ENCODE results near the gene RNF213.

RNF213 gene

DNA sequence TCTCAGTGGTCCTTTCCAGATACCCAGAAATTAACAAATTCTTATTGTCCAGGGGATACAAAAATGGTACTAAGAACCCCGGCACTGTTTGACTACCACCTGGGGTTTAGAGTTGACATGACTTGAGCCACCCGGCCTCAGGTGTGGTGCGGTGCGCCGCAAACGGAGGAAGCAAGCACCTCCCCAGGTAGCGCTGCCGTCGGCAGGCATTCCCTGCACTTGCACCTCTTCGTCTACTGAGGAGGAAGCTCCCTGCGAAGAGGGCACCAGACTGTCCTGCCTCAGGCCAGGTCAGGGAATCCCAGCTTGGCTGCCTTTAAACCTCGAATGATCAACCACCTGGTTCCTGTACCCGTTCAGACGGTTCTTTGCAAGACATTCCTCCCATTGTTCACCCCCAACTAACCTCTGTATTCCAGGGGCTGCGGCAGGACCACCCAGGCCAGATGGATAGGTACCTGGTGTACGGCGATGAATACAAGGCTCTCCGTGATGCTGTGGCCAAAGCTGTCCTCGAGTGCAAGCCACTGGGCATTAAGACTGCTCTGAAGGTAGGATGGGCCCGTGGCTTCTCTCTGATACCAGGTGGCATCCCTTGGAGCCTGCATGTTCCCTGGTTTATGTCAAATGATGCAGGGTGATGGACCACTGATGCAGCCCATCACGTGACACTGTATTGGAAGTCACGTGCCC is 113.5 kb downstream of the RNF213 start:
- no peak for DNase-seq (ENCODE audit: low spot score)

DNA sequence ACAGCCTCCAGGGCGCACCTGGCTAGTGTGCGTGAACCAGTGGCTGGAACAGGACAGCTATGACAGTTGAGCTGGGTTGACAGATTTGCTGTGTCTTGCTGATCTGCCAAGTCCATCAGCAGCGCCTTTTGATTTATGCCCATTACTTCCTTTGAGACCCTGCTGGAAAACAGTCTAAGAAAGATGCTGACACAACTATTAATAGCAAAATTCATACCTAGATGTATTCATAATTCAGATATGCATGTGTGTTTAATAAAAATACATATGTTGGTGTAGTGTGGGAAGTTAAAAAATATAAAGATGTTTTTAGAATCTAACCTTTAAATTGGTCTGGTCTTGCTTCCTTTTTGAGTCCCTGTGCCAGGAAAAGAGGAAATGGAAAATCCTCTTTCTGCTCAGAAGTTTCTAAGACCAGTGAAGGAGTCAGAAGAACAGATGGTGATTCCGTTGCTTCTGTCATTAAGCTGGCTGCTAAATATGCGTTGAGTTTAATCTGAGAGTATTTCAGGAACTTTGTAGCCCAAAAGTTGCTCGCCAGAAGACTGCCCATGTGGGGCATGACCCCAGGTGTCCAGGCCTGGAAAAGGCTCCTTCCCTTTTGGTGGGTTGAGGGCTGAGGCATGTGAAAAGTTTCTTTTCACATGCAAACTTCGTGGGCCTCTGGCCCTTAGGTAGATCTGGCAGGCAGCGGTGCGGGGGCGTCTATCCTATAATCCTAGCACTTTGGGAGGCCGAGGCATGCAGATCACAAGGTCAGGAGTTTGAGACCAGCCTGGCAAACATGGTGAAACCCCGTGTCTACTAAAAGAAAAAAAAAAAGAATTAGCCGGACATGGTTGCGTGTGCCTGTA is 114.3 kb downstream of the RNF213 start:
- no peak for DNase-seq (ENCODE audit: low spot score)

DNA sequence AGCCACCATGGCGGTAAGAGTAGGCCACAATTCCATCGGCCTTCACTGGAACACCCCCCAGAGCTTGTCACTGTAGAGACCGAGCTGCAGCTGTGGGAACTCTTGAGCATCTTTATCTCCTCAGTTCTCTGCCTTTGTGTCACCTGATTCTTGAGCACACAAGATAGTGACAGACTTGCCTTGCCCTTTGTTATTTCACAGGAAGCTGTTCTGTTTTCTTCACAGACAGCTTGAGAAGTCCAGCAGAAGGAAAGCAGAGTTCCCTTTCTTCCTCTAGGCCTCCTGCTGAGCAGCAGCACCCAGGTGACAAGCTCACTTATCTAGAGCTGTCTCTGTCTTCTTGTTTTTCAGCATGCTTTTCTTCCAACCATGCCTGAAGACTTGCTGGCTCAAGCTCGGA is 115.9 kb downstream of the RNF213 start:
- no peak for DNase-seq (ENCODE audit: low spot score)

DNA sequence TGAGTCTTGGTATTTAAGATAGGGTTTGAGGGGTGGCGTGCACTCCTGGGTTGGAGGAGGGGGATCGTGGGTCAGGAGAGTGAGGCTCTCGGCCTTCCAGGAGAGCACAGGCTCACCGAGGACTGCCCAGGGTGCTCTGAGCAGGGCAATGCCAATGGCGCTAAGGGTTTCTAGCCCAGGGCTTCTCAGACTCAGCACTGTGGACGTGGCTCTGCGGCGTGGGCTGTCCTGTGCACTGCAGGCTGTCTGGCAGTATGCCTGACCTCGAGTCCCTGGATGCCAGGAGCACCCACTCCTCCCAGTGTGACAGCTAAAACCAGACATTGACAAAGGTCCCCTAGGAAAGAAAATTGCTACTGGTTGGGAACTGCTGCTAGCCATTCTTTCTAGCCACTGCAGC is 117.1 kb downstream of the RNF213 start:
- no peak for DNase-seq (ENCODE audit: low spot score)

DNA sequence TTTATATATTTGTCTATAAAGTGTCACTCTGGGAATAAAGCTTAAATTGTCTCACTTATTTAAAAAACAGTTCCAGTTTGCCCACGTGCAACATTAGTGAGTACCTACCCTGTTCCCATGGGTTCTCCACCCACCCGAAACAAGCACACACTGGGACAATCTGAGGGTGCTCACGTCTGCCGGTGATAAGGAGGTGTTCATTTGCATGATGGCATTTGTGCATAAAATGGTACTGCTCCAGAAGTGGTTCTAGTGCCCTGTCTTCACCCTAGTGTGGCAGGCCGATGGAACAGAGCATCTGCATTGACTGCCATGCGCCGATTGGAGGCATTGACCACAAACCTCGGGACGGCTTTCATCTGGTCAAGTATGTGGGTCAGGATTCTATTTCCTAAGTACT is 118.7 kb downstream of the RNF213 start:
- DNase-seq (ENCODE audit: low spot score), result no peak

DNA sequence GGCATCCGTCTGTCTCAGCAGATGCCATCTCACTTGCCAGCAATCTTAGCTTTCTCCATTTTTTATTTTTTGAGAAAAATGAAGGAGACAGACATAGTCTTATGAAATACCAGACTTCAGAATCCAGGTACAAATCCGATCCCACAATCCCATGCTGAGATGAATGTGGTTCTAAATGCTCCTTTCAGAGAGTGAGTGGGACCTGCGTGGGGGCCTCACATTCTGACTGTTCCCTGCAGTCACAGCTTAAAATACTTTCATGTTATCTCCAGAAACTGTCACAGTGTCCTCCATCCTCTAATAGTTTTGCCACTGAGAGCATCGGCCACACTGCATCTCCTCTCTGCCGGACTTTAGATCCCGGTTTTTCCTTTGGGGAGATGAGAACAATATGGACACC is 119.4 kb downstream of the RNF213 start:
- DNase-seq (ENCODE audit: low spot score), result no peak

DNA sequence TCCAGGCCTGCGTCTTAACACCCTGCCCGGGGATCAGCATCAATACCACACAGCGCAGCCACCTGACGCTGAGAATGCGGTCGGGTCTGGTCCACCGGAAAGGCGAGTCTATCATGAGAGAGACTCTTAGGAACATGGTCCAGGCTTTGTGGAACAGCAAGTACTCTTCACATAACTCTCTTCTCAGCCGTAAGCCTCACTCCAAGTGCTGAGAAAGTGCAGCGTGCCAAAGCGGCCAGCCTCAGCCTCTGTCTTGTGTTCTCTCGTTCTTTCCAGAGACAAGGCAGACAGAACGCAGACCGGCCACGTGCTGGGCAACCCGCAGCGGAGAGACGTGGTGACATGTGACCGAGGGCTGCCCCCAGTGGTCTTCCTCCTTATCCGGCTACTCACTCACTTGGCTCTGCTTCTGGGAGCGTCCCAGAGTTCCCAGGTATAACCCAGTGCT is 119.9 kb downstream of the RNF213 start:
- DNase-seq (ENCODE audit: low spot score), result no peak

DNA sequence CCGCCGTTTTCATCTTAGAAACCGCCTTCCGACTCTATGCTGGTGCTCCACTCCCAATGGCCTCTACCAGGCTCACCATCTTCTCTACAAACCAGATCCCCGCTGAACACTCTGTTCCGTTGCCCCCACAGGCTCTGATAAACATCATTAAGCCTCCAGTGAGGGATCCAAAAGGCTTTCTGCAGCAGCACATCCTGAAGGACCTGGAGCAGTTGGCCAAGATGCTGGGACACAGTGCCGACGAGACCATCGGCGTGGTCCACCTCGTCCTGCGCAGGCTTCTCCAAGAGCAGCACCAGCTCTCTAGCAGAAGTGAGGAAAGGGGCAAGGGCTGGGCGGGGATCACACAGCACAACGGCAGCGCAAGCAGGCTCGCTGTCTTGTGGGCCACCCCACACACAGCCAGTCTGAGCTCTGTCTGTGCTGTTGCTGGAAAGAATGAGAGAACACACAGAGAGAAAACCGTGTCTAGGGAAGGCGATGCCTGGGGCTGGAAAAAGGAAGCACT is 120.8 kb downstream of the RNF213 start:
- DNase-seq (ENCODE audit: low spot score), result no peak

DNA sequence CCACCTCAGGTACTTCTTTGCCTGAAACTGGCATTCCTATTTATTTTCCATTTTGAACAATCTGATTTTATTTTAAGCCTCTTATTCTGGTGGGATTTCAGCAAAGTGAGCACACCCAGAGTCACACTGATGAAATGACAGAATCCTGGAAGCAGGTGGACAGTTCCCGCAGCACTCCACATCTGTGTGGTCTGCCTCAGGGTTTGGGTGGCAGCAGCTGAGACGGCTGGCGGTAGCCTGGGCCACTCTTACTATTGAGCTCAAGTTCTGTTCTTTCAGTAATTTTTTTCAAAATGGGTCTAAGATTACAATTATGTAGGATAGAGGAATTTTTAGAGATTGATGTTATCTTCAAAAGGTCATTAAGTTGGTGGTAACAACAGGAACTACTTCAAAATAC is 121.8 kb downstream of the RNF213 start:
- no peak for DNase-seq (ENCODE audit: low spot score)

DNA sequence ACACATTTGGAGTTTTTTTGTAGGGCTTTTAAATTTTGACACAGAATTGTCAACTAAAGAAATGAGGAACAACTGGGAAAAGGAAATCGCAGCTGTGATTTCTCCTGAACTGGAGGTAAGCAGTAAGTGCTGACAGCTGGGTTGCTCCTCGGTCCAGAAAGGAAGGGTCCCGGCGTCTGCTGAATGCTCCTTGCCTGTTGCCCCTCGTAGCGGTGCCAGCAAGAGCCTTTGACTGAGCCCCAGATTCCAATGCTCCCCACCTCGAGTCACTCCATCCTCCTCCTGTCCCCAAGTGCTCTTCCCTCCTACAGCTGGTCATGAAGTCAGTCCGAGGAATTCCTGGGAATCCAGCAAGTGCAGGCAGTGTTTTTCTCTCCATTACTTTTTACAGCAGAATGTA is 122.3 kb downstream of the RNF213 start:
- no peak for DNase-seq (ENCODE audit: low spot score)

DNA sequence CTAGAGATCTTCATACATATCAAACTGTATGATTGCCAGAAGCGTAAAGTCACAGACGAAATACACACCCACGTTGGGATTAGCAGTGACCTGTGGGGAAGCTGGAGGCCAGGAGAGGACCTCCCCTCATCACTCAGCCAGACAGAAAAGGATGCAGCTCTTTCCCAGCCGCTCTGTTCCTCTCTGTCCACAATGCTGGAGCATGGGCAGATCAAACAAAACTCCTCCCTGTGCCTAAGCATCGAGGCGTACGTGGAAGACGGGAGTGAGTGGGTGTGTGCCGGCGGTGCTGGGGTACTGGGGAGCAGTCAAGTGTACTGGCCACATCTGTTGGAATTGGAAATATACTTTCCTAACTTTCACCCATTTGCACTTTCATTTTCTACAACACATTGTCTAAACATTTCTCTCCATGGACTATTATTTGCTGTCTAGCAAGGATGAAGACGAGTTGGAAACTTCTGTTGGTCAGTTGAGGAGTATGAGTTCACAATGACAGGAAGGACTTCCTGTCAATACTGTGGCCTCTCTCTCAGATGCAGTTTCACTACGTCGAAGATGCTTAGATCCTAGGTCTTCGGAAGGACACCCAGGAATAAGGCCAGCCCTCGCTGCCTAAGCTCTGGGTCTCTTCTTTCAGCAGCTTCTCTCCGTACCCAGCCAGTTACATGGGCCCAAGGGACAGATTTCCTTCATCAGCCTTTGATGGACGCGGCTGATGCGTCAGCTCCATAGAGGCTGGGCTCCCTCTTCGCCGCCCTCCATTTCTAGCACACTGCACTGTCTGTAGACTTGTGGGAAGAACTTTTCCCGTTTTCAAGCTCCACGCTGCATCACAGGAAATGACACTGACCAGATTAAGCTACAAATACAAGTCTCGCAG is 123.7 kb downstream of the RNF213 start:
- DNase-seq (ENCODE audit: low spot score), result no peak

DNA sequence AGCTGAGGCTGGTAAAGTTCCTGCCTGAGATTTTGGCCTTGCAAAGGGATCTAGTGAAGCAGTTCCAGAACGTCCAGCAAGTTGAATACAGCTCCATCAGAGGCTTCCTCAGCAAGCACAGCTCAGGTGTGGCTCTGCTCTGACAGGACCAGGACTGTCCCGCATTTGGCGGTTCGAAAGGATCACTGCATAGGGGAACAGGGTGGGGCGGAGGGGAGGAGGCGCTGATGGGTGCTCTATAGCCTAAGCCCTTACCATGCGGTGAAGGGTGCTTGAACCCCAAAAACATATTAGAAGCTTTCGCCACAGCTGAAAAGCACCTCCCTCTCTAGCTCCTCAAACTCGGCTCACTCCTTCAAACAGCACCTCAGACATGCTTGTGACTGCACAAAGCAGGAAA is 124.4 kb downstream of the RNF213 start:
- no peak for DNase-seq (ENCODE audit: low spot score)

DNA sequence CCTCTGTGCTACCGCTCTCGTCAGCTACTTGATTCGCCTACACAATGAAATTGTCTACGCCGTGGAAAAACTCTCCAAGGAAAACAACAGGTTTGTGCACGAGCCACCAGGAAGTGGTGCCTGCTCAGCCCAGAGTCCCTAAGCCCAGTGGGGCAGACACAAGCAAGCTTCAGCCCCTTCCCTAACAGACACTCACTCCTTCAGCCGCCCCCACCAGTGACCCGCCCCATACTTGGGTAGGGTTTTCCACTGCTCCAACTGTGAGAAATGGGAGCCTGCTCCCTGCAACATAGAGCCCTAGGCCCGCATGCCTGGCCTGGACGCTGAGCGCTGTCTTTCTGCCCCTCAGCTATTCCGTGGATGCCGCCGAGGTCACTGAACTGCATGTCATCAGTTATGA is 125.7 kb downstream of the RNF213 start:
- no peak for DNase-seq (ENCODE audit: low spot score)

DNA sequence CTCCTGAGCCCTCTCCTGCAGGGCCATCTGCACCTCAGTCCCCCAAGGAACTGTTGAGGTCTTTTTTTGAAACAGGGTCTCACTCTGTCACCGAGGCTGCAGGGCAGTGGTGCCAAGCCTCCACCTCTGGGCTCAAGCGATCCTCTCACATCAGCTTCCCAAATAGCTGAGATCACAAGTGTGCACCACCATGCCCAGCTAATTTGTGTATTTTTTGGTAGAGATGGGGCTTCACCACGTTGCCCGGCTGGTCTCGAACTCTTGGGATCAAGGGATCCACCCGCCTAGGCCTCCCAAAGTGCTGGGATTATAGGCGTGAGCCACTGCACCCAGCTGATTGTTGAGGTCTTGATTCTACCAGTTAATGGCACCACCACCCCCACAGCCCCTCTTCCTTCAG is 126.4 kb downstream of the RNF213 start:
- DNase-seq (ENCODE audit: low spot score), result no peak

DNA sequence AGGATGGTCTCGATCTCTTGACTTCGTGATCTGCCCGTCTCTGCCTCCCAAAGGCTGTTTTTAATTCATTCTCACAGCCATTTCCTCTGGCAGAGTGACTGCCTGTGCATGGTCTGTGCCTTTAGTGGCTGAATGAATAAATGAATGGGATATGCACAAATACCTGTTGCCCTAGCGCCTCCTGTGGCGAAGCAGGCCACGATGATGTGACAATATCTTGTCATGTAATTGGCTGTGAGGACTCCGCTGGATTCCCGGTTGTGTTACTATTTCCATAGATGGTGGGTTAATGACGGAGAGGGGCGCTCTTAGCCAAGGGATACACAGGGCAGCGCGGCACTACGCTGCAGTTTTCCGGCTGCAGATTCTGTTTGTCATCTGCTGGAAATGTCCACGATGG is 127.5 kb downstream of the RNF213 start:
- DNase-seq (ENCODE audit: low spot score), result no peak

DNA sequence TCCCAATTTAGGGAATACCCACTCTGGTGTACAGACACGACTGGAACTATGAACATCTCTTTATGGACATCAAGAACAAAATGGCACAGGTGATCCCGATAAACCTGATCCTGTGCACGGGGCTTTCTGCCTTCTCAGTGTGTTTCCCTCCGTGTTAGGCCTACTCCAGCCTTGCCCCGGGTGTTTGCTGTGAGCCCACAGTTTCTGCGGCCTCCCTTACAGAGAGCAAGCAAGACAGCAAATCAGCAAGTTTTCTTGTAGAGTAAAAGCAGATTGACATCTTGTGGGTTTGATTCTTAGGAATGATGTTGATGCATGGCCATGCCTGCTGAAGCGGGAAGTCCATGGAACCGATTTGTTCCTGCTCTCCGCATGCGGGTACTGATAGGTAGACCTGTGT is 127.9 kb downstream of the RNF213 start:
- DNase-seq (ENCODE audit: low spot score), result no peak

DNA sequence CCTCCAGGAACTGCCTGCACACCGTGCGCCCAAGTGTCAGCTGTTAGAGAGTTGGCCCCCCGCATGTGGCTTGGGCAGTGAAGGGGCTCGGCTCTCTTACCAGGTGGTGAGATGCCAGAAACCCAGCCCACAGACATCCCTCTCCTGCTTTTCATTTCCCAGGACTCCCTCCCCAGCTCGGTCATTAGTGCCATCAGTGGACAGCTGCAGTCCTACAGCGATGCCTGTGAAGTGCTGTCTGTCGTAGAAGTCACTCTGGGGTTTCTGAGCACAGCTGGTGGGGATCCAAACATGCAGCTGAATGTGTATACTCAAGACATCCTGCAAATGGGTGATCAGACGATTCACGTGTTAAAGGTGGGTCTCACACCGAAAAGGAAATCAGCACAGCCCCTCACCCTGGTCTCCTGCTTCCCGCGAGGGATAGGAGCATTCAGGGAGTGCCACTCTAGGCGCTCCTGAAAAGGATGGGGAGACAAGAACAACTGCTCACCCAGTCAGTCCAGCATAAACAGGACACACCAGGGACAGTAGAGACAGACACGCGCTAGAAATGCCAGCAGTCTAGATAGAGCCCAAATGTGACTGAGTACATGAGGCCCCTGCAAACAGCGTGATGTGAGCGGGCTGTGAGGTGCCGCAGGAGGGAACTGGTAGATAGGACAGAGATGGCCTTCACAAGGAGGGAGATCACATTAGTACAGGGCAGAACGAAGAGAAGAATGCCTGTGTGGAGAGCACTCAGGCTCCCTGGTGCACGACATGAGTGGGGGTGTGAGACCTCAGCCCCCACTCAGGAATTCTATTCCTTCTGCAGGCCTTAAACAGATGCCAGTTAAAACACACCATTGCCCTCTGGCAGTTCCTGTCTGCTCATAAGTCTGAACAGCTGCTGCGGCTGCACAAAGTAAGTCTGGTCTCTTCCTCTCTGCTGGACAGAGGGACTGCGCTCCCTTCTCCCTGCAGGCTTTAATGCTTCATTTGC is 128.7 kb downstream of the RNF213 start:
- no peak for DNase-seq (ENCODE audit: low spot score)

DNA sequence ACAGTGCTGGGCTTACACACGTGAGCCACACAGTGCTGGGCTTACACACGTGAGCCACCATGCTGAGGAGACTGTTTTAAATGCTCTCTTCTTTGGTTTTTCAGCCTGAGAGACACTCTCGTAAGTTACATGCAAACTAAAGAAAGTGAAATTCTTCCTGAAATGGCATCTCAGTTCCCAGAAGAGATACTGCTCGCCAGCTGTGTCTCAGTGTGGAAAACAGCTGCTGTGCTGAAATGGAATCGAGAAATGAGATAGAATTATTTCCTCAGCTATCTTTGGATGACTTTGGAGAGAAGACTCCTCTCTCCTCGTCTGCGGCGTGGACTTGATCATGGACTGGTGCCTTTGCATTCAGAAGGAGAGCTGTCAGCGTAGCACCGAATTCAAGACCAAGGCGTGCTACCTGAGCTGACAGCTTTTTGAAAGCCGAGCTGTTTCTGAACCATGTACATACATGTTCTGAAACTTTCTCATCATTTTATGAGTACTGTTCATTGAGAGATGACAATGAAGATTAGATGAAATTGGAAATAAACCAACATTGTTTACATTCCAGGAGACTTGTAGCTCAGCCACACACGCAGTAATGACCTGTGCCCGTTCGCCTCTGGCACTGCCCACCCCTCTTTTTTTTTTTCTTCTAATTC is 132.7 kb downstream of the RNF213 start:
- no peak for DNase-seq (ENCODE audit: low spot score)

DNA sequence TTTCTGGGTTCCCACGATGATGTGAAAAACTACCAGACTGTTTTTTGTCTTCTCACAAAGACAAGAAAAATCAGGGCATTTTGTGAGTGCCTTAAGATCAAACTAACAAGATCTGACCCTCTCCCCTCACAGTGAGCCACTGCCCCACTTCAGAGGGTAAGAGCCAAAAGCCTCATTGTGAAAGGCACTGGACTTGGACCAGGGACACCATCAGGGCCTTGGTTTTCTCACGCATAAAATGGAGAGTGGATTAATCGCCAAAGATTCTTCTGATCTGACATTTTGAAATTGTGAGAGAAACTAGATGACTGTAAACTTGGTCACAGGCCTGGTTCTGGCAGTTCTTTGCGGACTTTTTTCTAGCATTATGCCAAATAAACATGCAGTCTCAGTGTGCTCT is 133.3 kb downstream of the RNF213 start:
- no peak for DNase-seq (ENCODE audit: low spot score)

DNA sequence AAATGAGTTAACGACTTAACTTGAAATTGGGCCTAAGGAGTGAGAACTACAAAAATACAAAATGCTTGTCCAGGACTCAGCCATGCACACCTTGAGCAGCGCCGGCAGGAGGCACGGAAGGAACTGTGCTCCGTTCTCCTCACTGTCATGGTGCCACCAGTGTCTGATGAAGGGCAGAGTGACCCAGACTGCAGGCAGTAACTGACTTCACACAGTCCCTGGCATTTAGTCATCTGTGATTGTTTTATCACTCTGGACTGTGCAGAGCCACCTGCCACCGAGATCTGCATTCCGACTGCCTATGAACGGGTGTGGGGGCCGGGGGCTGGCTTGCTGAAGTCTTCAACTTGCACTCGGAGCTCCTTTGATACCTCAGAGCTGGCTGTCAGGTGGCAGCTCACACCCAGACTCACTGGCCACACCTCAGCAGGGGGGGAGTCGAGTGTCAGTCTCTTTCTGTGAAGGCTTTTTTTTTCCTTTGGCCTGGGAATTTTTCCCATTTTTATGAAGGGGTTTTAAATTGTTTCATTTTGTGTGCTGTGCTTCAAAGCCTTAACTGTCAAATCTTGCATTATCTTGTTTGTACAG is 134.1 kb downstream of the RNF213 start:
- no peak for DNase-seq (ENCODE audit: low spot score)
